B cell (primary cell): Measurements from ENCODE around the gene SLC8B1. TPM values are rescaled to one million over a fixed set of nuclear protein-coding genes. Genes with fewer than 3 reads are reported as not detected.

Experiments
- polyA plus RNA-seq: library from polyadenylated mRNA; depleted of rRNA; stranded (reverse); fragments of >200 nt; gene quantifications from 2 replicates; pipeline ENCODE4 v1.2.3, GENCODE V29; 2012
- small RNA-seq: library from RNA; depleted of rRNA; stranded (forward); fragments of <200 nt; gene quantifications from one replicate; pipeline ENCODE3, GENCODE V24; 2012; ENCODE audit warnings: low replicate concordance, low read depth; ENCODE audit not compliant: insufficient read length
- total RNA-seq, 2 donors: library from RNA; stranded (reverse); fragments of 120-200 nt in 1 of 2; gene quantifications; 1 replicate in 1 of 2; 2 replicates in 1 of 2; pipeline versions ENCODE4 v1.2.3 to v1.2.4, GENCODE V29; 2013 to 2022

Gene SLC8B1
- total and polyA plus RNA-seq, 2 donors (not counting 1 experiment from before 2014, with no cell fraction given): 18.7 to 35.6 TPM

Small RNA genes lying within 50 kb of the gene (small RNA-seq; reads per million reads assigned to genes)
- not detected for gene MIR6762

Other genes starting within 250 kb of the SLC8B1 start
- 11.0 and 13.9 TPM in 2 replicates for gene RASAL1, start 199.3 kb downstream of the SLC8B1 start, total RNA-seq
- 0.10 and 0.14 TPM in 2 replicates for gene RASAL1, start 199.3 kb downstream of the SLC8B1 start, polyA plus RNA-seq
- 5.1 and 5.8 TPM in 2 replicates for gene CFAP73, start 185.4 kb downstream of the SLC8B1 start, total RNA-seq
- gene CFAP73, start 185.4 kb downstream of the SLC8B1 start, polyA plus RNA-seq: 0.13 TPM in 1 of 2 replicates, not detected in the other
- 90.1 and 101 TPM in 2 replicates for gene DDX54, start 149.6 kb downstream of the SLC8B1 start, total RNA-seq
- gene DDX54, start 149.6 kb downstream of the SLC8B1 start, polyA plus RNA-seq: 55.4 and 65.4 TPM in 2 replicates
- gene RITA1, start 149.4 kb downstream of the SLC8B1 start, total RNA-seq: 16.2 and 17.9 TPM in 2 replicates
- gene RITA1, start 149.4 kb downstream of the SLC8B1 start, polyA plus RNA-seq: 6.2 and 8.1 TPM in 2 replicates
- gene TPCN1, start 113.6 kb downstream of the SLC8B1 start, total RNA-seq: 258 and 267 TPM in 2 replicates
- 80.8 and 89.0 TPM in 2 replicates for gene TPCN1, start 113.6 kb downstream of the SLC8B1 start, polyA plus RNA-seq
- 11.6 and 14.0 TPM in 2 replicates for gene PLBD2, start 23.5 kb upstream of the SLC8B1 start, total RNA-seq
- 1.9 and 2.9 TPM in 2 replicates for gene PLBD2, start 23.5 kb upstream of the SLC8B1 start, polyA plus RNA-seq
- not detected in 2 replicates for gene SDS, start 68.8 kb upstream of the SLC8B1 start, total RNA-seq
- 0.09 TPM in 1 of 2 replicates, not detected in the other for gene SDS, start 68.8 kb upstream of the SLC8B1 start, polyA plus RNA-seq
- 0.64 and 1.1 TPM in 2 replicates for gene SDSL, start 87.3 kb upstream of the SLC8B1 start, total RNA-seq
- 0.15 TPM in 1 of 2 replicates, not detected in the other for gene SDSL, start 87.3 kb upstream of the SLC8B1 start, polyA plus RNA-seq
- gene LHX5, start 136.8 kb upstream of the SLC8B1 start, total RNA-seq: not detected in 2 replicates
- not detected in 2 replicates for gene LHX5, start 136.8 kb upstream of the SLC8B1 start, polyA plus RNA-seq